NCI-H2196 treated with DMSO at 0.1 percent for 48 hours (cell line): ENCODE measurements around the gene PI4K2A.
"Not testable (repeated sequence)": the region's sequence is repeated elsewhere in the genome, so short reads cannot be mapped to it uniquely, and the experiment has no call there.

Source experiments
- DNase-seq: peaks from one replicate; lab custom pipeline; 2025; ENCODE audit not compliant: unreplicated experiment; lab: John Stamatoyannopoulos, UW

Gene PI4K2A

DNA sequence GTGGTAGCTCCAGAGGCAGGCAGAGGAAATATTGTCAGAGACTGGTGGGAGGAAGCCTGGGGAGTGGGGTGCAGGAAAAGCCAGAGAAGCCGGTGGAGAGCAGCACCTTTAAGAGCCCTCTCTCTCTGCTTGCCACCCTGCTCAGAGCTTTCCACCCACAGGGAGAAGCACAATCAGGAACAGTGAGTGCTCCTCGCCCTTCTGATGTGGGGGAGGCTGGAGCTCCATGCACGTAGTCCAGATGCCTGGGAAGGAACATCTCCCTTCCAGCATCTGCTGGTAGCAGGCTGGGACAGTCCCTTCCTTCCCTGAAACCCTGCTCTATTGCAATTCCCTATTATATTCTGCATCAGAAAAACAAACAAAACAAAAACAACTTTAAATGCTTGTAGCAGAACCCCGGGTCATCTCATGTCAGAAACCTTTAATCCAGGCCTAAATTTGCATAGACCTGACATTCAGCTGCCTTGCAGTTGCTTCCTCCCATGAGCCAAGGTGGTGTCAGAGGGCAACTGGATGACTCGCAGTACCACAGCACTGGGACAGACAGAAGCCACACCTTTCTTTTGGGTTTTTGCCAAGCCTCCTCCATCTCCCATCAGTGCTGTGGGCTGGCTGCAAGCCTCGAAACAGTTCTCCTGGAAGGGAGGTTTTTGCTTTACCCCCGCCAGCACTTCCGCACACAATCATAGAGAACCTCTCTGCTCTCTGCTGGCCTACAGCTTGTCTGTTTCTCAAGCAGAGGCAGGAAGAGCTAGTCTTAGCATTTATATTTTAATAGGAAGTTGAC is 33.5 kb downstream of the PI4K2A start:
- peak; percentile 48 for DNase-seq

DNA sequence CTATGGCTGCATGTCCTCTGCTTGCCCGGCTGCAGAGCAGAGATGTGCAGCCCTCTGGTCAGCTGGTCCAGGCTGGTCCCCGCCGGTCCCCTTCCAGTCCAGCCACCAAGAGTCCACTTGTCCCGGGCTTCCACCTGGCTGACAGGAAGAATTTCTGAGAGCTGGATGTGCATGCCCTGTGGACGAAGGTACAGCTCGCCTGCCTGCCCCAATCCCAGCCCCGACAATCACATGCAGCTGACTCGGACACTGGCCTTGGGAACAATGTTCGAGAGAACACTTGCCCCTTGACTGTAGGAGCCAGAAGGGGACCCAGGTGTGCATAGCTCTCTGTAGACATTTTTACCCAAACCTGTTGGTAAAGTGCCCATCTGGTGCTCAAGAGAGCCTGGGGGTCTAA is 34.8 kb downstream of the PI4K2A start:
- no peak for DNase-seq

DNA sequence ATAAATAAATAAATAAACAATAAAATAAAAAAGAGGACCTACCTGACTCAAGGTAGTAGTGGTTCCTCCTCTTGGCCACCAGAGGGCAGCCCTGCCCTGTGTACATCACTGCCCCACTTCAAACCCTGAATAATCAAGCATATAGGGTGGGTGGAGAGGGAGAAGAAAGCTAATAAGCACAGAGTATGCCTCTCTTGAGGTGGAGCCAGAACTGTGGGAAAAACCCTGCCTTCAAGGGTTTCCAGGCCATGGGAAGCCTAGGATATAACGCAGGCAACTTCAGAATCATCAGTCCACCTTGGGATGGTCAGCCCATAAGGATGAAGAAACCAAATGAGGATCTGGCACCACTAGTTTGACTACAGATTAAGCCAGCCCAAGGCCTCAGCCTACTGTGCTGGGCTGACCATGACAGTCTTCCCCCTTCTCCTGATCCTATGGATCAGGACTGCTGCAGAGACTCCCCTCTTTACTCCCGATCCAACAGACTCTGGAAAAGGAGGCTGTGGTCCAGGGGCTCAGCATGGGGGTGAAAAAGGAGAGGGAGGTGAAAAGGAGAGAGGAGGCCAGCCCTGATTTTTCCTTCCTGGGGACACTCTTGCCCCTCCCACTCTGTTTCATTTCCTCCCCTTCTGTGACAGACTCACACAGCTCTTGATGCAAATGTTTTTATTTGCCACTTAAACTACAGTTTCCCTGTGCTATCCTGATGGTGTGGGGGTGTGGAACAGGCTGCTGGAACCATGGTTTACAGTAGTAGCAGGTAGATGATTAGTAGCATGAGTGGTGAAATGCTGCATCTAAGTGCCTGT is 36.5 kb downstream of the PI4K2A start:
- DNase-seq, result peak; percentile 62

DNA sequence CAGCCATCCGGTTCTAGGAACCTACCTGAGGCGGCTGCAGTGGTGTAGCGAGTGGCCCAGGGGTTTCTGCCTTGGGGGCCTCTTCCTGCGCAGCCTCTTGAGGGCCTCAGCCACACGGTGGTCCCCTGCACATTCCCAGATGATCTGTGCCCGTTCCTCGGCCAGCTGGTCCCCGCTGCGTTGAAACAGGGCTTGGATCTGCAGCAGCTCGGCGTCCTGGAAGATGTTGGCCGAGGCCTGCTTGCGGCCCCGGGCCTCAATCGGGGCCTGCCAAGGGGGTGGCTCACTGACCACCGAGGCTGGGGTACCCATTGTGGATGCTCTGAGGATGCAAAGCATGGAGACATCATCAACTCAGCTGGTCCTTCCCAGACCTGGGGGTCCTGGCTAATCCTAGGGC is 39.1 kb downstream of the PI4K2A start:
- no peak for DNase-seq

DNA sequence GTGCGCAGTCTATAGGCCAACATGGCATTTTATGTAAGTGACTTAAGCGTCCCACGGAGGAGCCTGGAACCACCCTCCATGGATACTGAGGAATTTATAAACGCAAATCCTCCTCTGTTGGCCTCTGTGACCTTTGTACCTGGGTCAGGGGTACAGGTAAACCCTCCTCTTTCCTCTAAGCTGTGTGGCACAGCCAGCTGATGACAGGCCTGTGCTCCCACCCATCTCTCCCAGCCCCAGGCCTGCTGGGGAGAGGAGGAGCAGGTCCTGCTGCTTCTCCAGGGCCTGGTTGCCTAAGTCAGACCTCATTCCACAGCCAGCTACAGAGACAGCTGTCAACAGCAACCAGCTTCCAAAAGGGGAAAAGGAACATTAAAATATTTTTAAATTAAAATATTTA is 41.6 kb downstream of the PI4K2A start:
- no peak for DNase-seq

DNA sequence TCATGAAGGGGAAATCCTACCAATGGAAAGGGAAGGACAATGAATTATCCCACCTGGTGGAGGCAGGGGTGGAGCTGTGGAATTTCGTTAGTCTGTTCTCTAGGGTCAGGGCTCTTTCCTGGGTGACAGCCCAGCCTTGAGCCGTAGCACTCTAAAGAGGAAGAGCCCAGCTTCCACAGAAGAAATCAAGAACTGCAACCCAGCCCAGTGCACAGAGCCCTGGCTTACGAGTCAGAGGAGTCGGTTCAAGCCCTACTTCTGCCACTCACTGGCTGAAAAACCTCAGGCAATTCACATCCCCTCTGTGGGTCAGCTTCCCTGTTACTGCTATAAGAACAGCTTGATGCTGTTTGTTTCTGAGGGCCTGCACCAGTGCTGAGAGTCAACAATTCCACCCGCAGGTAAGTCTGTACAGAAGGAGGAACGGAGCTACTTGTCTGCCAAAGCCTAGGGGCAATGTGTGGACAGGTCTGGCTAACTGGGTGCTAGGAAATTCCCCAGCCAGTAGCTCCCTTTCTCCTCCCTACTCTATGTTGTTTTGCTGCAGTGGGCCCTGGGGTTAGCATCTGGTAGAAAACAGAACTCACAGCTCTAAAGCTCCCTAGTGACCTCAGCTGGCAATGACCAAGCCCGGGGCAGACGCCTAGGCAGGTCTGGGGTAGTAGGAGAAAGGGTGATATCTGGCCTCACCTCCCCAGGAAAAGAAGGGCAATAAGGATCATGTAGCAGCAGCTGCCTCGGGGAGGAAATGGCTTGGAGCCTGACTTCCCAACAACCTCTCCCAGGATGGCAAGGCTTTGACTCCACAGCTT is 43.3 kb downstream of the PI4K2A start:
- DNase-seq, result peak; percentile 34

DNA sequence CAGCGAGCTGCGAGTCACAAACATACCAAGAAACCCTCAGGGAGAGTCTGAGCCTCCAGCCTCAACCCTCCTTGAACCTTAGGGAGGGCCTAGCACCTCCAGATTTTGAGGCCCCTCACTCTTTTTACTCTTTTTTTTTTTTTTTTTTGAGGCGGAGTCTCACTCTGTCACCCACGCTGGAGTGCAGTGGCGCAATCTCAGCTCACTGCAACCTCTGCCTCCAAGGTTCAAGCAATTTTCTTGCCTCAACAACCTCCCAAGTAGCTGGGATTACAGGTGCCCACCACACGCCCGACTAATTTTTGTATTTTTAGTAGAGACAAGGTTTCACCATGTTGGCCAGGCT is 43.9 kb downstream of the PI4K2A start:
- DNase-seq, result not testable (repeated sequence)

DNA sequence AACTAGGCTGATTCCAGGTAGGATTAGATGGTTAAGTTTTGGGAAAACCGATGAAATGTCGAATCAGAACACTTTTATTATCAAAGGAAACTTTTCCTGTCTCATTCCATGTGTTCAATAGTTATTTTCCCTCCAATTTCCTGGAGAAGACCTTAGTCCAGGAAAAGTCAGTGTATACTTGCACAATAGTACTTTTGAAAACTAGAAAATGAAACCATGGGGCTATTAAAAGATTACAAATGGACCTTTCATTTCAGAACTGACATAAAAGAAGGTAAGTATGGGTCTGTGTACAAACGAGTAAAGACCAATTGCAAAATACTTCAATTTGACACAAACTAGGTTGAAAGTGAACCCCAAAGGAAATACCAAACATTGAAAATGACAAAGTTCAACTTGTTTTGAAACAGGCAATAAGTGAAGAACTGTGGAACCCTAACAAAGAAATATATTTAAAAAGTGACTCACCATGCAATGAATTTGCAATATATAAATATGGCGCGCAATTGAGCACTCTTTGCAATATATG is 44.5 kb downstream of the PI4K2A start:
- no peak for DNase-seq

DNA sequence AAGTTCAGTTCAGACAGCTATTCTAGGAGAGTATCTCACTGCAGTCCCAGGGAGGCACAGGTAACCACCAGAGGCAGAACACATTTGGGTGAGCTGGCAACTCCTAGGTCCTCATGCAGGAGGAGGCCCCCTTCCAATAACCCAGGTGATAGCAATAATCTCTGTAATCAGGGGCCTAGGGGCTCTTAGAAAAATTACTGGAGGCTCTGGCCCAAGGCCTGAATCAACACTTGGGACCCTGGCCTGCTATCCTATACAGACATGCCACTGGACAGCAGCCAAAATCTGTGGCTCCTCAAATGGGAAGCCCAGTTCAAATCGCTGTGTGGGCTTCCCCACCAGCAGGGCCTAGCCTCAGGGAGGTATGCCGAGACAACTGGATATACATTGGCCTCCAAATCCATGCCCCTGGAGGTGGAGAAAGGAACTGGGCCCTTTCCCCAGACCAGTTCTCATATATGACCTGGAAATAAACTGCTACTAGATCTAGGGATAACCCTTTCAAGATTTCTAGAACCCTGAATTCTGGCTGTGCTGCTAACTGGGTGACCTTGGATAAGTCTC is 45.0 kb downstream of the PI4K2A start:
- no peak for DNase-seq

DNA sequence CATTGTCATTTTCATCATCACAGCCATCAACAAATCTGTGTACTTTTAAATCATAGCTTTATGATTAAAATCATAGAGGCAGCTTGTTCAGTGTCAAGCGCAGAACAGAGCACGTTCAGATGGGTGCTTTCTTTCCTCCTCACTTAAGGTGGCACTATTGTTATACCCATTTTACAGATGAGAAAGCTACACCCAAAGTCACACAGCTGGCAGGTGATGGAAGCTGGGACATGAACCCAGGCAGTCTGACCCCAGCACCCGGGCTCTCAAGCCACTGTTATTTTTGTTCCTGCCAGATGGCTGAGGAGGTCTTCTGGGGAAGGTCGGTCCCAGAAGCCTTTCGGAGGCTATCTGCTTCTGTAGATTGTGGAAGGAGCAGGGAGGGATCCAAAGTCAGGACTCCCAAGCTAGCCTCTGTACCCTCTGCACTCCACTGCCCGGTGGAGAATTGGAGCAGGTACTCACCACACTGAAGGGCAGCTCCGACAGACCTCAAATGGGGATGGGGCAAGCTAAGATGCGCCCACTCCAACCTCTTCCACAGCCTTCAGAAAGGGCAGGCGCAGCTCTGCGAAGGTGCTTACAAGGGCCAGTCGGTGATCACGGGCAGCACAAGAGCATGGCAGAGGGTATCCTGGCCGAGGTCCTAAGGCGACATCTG is 46.0 kb downstream of the PI4K2A start:
- DNase-seq, result no peak

DNA sequence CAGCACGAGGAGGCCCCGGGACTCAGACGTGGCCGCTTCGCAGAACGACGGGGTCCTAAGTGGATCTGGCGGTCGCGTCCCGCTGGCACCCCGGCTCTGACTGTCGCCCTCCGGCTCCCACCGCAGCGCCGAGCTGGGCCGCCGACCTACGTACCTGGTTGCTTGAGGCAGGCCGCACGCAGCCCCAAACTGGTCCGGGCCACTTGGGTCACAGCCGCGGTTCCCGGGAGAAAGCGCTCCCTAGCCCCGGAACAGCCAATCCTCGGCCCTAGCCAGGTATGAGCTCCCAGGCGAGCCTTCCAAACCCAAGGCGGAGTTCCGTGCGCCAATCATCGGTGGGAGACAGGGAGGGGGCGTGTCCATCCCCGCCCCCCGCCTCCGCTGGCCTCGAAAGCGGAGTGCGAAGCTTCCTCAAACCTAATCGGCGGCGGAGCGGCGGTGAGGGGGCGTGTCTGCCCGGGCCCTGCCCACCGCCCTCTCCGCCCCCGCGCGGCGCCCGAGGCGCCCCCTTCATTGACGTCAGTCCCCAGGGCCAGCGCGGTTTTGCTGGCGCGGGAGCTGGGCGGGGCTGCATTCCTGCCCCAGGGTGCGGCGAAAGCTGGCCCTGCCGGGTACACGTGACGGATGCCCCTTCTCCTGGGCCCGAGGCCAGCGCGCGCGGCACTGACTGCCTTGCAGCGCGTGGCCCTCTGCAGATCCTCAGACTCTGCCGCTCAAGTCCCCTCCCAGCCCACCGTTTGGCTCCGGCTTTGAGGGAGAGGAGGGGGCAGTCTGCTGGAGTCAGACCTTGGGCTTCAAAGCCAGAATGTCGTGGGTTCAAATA is 46.7 kb downstream of the PI4K2A start, which contains the start of gene AVPI1:
TSS of gene AVPI1 (minus strand) at position 280 of the 823 bp plus-strand sequence. CDS start 7,336 bp downstream, outside the sequence.
- DNase-seq, result peak; percentile 97

DNA sequence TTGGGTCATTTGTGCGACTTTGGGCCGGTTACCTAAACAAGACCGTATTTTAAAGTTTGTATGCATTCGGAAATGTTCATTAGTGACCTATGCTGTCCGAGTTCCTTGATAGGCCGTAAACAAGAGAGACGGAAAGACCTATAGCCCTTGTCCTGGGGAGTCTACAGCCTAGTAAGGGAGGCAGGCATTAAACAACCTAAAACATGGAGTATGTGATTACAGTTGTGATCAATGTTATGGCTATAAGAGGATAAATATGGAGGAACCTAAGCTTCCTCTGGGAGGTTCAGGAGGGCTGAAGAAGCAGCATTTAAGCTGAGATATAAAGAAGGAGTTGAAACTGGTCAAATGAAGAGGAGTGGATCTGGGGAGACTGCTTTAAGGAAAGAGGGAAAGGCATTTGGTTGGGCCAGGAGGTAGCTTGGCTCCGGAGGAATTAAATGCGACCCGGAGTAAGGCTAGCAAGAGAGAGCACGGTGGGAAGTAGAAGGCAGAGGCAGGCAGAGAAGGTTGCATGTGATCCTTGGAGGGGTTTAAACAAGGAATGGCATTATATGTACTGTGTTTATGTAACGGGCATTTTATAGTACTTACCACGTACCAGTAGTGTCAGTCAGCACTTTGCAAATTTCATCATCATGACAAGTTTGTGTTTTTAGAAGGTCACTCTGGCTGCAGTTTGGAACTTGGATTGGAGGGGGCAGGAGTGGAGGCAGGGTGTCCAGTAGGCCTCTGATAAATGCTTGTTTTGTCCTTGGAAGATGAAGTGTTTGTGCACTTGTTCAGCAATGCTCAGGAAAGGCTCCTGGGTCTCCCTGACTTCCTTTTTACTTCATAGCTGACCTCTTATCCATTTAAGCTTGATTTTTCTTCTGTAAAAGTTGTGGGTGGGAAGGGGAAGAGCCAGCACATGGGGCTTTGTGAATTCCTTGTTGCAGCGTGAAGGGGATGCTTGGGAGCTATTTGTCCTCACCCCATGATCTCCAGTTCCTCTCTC is 47.6 kb downstream of the PI4K2A start:
- no peak for DNase-seq

DNA sequence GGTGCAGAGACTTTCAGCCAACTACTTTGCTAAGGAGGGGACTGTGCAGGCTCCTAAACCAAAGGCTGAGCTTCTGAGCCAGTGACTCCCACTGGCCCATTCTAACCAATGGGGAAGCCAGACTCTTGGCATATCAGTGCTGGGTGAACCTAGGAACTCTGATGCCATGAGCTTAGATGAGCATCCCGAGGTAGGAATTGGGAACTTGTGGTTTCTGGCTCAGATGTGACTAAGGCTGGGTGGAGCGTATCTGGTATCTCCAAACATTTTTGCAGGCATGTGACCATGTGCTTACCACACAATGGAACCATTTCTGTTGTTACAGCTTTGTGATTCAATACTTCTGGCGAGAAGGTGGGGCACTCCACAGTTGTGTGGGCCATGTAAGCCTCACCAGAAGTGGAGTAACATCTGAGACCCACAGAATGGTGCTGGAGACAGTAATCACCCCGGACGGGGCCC is 49.1 kb downstream of the PI4K2A start:
- no peak for DNase-seq

DNA sequence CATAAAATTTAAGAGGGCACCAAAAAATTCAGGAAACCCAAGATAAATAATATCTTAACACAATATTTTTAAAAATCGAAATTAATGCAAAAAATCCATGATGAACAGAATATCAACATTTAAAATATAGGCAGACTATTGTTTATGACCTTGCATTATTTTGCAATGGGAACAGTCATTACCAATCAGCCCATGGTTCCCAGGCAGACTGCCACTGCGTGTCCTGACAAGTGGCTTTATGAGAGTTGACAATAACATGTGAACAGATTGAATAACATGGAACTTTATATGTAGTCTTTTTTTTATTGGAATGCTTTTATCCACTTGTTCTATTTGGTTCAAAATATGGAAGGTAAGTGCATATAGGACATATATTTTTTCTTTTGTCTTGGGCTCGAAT is 49.7 kb downstream of the PI4K2A start:
- DNase-seq, result no peak

DNA sequence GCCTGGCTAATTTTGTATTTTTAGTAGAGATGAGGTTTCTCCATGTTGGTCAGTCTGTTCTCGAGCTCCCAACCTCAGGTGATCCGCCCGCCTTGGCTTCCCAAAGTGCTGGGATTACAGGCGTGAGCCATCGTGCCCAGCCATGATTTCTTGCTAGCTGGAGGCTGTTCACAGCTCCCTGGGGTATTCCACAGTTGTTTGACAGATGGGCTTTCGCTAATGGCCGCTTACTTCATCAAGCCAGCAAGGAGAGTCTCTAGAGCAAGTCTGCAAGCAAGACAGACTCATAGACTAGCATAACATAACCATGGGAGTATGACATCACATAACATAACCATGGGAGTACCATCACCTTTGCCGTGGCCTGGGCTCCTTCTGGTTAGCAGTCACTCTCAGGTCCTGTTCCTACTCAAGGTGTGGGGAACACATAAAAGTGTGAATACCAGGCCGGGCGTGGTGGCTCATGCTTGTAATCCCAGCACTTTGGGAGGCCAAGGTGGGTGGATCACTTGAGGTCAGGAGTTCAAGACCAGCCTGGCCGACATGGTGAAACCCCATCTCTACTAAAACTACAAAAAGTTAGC is 57.7 kb downstream of the PI4K2A start:
- DNase-seq, result not testable (repeated sequence)

DNA sequence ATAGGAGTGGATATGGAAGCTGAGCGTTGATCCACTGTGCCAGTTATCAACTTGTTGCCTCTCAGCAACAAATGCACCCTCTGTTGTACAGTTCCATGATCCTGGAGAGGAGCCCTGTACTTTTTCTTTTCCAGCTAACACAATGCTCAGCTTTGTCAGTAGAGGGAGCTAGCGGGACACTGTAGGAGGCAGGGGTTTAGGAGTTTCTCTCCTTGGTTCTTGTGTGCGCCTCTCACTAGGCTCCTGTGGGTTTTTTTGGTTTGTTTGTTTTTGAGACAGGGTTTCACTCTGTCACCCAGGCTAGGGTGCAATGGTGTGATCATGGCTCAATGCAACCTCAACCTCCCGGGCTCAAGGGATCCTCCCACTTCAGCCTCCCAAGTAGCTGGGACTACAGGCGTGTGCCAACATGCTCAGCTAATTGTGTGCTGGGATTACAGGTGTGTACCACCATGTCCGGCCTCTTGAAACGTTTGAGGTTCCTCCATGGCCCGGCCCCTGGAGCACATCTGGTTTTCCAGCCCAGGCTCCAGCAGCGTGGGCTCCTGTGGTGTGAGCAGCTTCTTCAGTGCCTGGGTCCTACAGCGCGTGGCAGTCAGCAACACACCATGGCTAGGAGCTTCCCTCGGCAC is 61.1 kb downstream of the PI4K2A start:
- peak; percentile 75 for DNase-seq

DNA sequence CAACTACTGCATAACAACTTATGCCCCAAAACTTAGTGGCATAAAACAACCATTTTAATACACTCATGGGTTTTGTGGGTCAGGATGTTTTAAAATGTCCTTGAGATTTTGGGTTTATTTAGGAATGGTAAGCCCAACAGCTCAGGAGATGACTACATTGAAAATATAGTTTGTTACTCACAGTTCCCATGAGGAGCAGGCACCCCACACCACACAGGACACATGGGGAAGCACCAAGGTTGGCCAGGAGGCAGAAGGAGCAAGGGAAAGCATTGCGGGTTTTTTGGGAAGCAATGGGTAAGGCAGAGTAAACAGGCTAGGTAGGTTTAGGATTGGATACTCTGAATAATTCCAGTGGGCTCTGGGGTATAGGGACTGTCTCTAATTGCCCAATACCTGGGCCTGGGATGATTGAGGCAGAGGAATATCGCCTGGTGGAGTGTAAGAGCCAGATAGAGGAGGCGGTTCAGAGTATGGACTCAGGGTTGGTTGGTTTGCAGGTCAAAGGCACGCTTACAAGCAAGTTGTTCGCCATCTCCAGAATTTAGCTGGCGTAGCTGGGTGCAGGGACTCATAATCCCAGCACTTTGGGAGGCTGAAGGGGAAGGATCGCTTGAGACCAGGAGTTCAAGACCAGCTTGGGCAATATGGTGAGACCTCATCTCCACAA is 63.1 kb downstream of the PI4K2A start:
- no peak for DNase-seq
